Measurements from ENCODE around the gene SLC36A3.
A peak's percentile ranks its signal among the peaks of the same experiment; 100 is the strongest.
"Not testable (repeated sequence)": the region's sequence is repeated elsewhere in the genome, so short reads cannot be mapped to it uniquely, and the experiment has no call there.

The SLC36A3 gene

GRCh38 chr5:151243127-151243526 is 60.4 kb downstream of the SLC36A3 start:
- Histone ChIP-seq H3K27ac (ENCODE audit: low read depth, low read length) (no peak overlapping the region), H3K27me3 (ENCODE audit: insufficient read depth, low read length) (no peaks in the 10 kb centered on the region), H3K79me1 (ENCODE audit: low read length) (peaks cover 9% of the 10 kb centered on the region), H2AFZ (ENCODE audit: insufficient read depth, low read length, poor library complexity) (no peak overlapping the region), H2BK12ac (ENCODE audit: low read length) (no peak overlapping the region), H2BK5ac (ENCODE audit: low read depth, low read length, poor library complexity) (no peak overlapping the region), H3K14ac (ENCODE audit: low read length) (no peak overlapping the region), H3K4me2 (ENCODE audit: low read length) (no peak overlapping the region), H2BK120ac (ENCODE audit: insufficient read depth, low read length, poor library complexity) (no peak overlapping the region), H2AK5ac (ENCODE audit: low read length) (no peak overlapping the region), H3K4me1 (ENCODE audit: control insufficient read depth in 1 of 2, insufficient read depth in 2 of 2, low read length in 2 of 2) (peaks cover 13 to 16% of the 10 kb centered on the region in 2 experiments), H3K23ac (ENCODE audit: low read length) (no peak overlapping the region), H3K79me2 (ENCODE audit: control insufficient read depth, insufficient read depth, low read length, poor library complexity) (no peaks in the 10 kb centered on the region), H3K4ac (ENCODE audit: low read depth, low read length) (no peak overlapping the region), H3K36me3 (ENCODE audit: control insufficient read depth in 1 of 2, insufficient read depth in 2 of 2, low read length in 2 of 2) (no peaks in the 10 kb centered on the region), H3K4me3 (ENCODE audit: low read depth, low read length) (no peak overlapping the region), H3K9me3 (ENCODE audit: insufficient read depth, low read depth, low read length) (no peaks in the 10 kb centered on the region), H3K18ac (ENCODE audit: low read length) (no peak overlapping the region), H4K91ac (ENCODE audit: low read depth, low read length) (no peak overlapping the region), H4K12ac (ENCODE audit: low read depth, low read length) (no peak overlapping the region), H3K9ac (ENCODE audit: low read length) (no peak overlapping the region), H4K8ac (ENCODE audit: low read depth, low read length) (no peak overlapping the region)
- no CpG with 5 or more reads among the region's 4 CpGs for WGBS (ENCODE audit: extremely low coverage, insufficient coverage, insufficient read length)
- no peak for DNase-seq

GRCh38 chr5:151240924-151241635 is 62.5 kb downstream of the SLC36A3 start:
- H3K4me2 ChIP-seq (ENCODE audit: low read length): peak overlapping the region; percentile 45
- H3K18ac ChIP-seq (ENCODE audit: low read length): peak overlapping the region; percentile 79
- H4K8ac ChIP-seq (ENCODE audit: low read depth, low read length): peak overlapping the region; percentile 61
- peak overlapping the region; percentile 50 for H3K14ac ChIP-seq (ENCODE audit: low read length)
- H3K4me3 ChIP-seq (ENCODE audit: low read depth, low read length): no peak overlapping the region
- H3K9me3 ChIP-seq (ENCODE audit: insufficient read depth, low read depth, low read length): no peaks in the 10 kb centered on the region
- no peak overlapping the region for H3K23ac ChIP-seq (ENCODE audit: low read length)
- H2AK5ac ChIP-seq (ENCODE audit: low read length): no peak overlapping the region
- H2AFZ ChIP-seq (ENCODE audit: insufficient read depth, low read length, poor library complexity): no peak overlapping the region
- H2BK12ac ChIP-seq (ENCODE audit: low read length): peak overlapping the region; percentile 61
- peak in 1 of 2 donors; percentile 29 for DNase-seq
- no peak overlapping the region for H4K12ac ChIP-seq (ENCODE audit: low read depth, low read length)
- H3K4me1 ChIP-seq (ENCODE audit: control insufficient read depth in 1 of 2, insufficient read depth in 2 of 2, low read length in 2 of 2): peaks cover 13 to 17% of the 10 kb centered on the region in 2 experiments
- no peaks in the 10 kb centered on the region for H3K36me3 ChIP-seq (ENCODE audit: control insufficient read depth in 1 of 2, insufficient read depth in 2 of 2, low read length in 2 of 2)
- no peaks in the 10 kb centered on the region for H3K27me3 ChIP-seq (ENCODE audit: insufficient read depth, low read length)
- no peak overlapping the region for H3K4ac ChIP-seq (ENCODE audit: low read depth, low read length)
- peak overlapping the region; percentile 61 for H3K27ac ChIP-seq (ENCODE audit: low read depth, low read length)
- H2BK120ac ChIP-seq (ENCODE audit: insufficient read depth, low read length, poor library complexity): peak overlapping the region; percentile 64
- H3K9ac ChIP-seq (ENCODE audit: low read length): no peak overlapping the region
- WGBS (ENCODE audit: extremely low coverage, insufficient coverage, insufficient read length): no CpG with 5 or more reads among the region's 2 CpGs
- peak overlapping the region; percentile 58 for H2BK5ac ChIP-seq (ENCODE audit: low read depth, low read length, poor library complexity)
- peaks cover 9% of the 10 kb centered on the region for H3K79me1 ChIP-seq (ENCODE audit: low read length)
- H3K79me2 ChIP-seq (ENCODE audit: control insufficient read depth, insufficient read depth, low read length, poor library complexity): no peaks in the 10 kb centered on the region
- peak overlapping the region; percentile 83 for H4K91ac ChIP-seq (ENCODE audit: low read depth, low read length)

GRCh38 chr5:151240268-151240835 is 63.2 kb downstream of the SLC36A3 start:
- H3K4me2 ChIP-seq (ENCODE audit: low read length); H3K14ac ChIP-seq (ENCODE audit: low read length); H4K12ac ChIP-seq (ENCODE audit: low read depth, low read length); H3K36me3 ChIP-seq (ENCODE audit: control insufficient read depth in 1 of 2, insufficient read depth in 2 of 2, low read length in 2 of 2); H3K79me1 ChIP-seq (ENCODE audit: low read length); H2AFZ ChIP-seq (ENCODE audit: insufficient read depth, low read length, poor library complexity); H3K23ac ChIP-seq (ENCODE audit: low read length); H3K79me2 ChIP-seq (ENCODE audit: control insufficient read depth, insufficient read depth, low read length, poor library complexity); H3K9me3 ChIP-seq (ENCODE audit: insufficient read depth, low read depth, low read length); H3K4ac ChIP-seq (ENCODE audit: low read depth, low read length); H3K4me3 ChIP-seq (ENCODE audit: low read depth, low read length); H2AK5ac ChIP-seq (ENCODE audit: low read length); H3K27me3 ChIP-seq (ENCODE audit: insufficient read depth, low read length); H3K9ac ChIP-seq (ENCODE audit: low read length): not testable (repeated sequence)
- H3K18ac ChIP-seq (ENCODE audit: low read length): peak overlapping the region; percentile 20
- peak overlapping the region; percentile 58 for H2BK5ac ChIP-seq (ENCODE audit: low read depth, low read length, poor library complexity)
- H2BK120ac ChIP-seq (ENCODE audit: insufficient read depth, low read length, poor library complexity): peak overlapping the region; percentile 83
- H4K8ac ChIP-seq (ENCODE audit: low read depth, low read length): peak overlapping the region; percentile 39
- WGBS (ENCODE audit: extremely low coverage, insufficient coverage, insufficient read length): no CpG with 5 or more reads among the region's 10 CpGs
- peak overlapping the region; percentile 63 for H2BK12ac ChIP-seq (ENCODE audit: low read length)
- peaks cover 13 to 17% of the 10 kb centered on the region in 2 experiments for H3K4me1 ChIP-seq (ENCODE audit: control insufficient read depth in 1 of 2, insufficient read depth in 2 of 2, low read length in 2 of 2)
- H3K27ac ChIP-seq (ENCODE audit: low read depth, low read length): peak overlapping the region; percentile 61
- DNase-seq: peak; percentile 51 to 55
- peak overlapping the region; percentile 77 for H4K91ac ChIP-seq (ENCODE audit: low read depth, low read length)

GRCh38 chr5:151239237-151239861 is 64.2 kb downstream of the SLC36A3 start:
- H3K4me3 ChIP-seq (ENCODE audit: low read depth, low read length): no peak overlapping the region
- H3K4ac ChIP-seq (ENCODE audit: low read depth, low read length): no peak overlapping the region
- peak overlapping the region; percentile 65 for H2BK12ac ChIP-seq (ENCODE audit: low read length)
- no peak overlapping the region for H3K4me2 ChIP-seq (ENCODE audit: low read length)
- peak overlapping the region; percentile 35 for H2BK5ac ChIP-seq (ENCODE audit: low read depth, low read length, poor library complexity)
- peak overlapping the region; percentile 29 for H3K14ac ChIP-seq (ENCODE audit: low read length)
- no peaks in the 10 kb centered on the region for H3K36me3 ChIP-seq (ENCODE audit: control insufficient read depth in 1 of 2, insufficient read depth in 2 of 2, low read length in 2 of 2)
- peak; percentile 55 to 78 for DNase-seq
- H3K79me2 ChIP-seq (ENCODE audit: control insufficient read depth, insufficient read depth, low read length, poor library complexity): no peaks in the 10 kb centered on the region
- H3K27me3 ChIP-seq (ENCODE audit: insufficient read depth, low read length): no peaks in the 10 kb centered on the region
- no peak overlapping the region for H2AK5ac ChIP-seq (ENCODE audit: low read length)
- H4K91ac ChIP-seq (ENCODE audit: low read depth, low read length): peak overlapping the region; percentile 77
- H2BK120ac ChIP-seq (ENCODE audit: insufficient read depth, low read length, poor library complexity): peak overlapping the region; percentile 83
- H3K23ac ChIP-seq (ENCODE audit: low read length): no peak overlapping the region
- no peak overlapping the region for H3K18ac ChIP-seq (ENCODE audit: low read length)
- H4K8ac ChIP-seq (ENCODE audit: low read depth, low read length): no peak overlapping the region
- H3K79me1 ChIP-seq (ENCODE audit: low read length): peaks cover 9% of the 10 kb centered on the region
- H3K9me3 ChIP-seq (ENCODE audit: insufficient read depth, low read depth, low read length): no peaks in the 10 kb centered on the region
- no peak overlapping the region for H3K27ac ChIP-seq (ENCODE audit: low read depth, low read length)
- no peak overlapping the region for H4K12ac ChIP-seq (ENCODE audit: low read depth, low read length)
- peaks cover 13 to 17% of the 10 kb centered on the region in 2 experiments for H3K4me1 ChIP-seq (ENCODE audit: control insufficient read depth in 1 of 2, insufficient read depth in 2 of 2, low read length in 2 of 2)
- no CpG with 5 or more reads among the region's 17 CpGs for WGBS (ENCODE audit: extremely low coverage, insufficient coverage, insufficient read length)
- no peak overlapping the region for H3K9ac ChIP-seq (ENCODE audit: low read length)
- H2AFZ ChIP-seq (ENCODE audit: insufficient read depth, low read length, poor library complexity): no peak overlapping the region
